ENCODE results near the gene RTTN.

GRCh38 chr18:69954719-69955480 is 250.6 kb downstream of the RTTN start:
- TF ChIP-seq REST (IDR thresholded peaks at IDR 0.05; ENCODE audit: insufficient read depth in 1 of 2, low read depth in 2 of 2, low read length in 2 of 2) (no peak), TAF1 (IDR thresholded peaks at IDR 0.05; ENCODE audit: borderline replicate concordance, insufficient read depth, low read length) (no peak), POLR2AphosphoS5 (IDR thresholded peaks at IDR 0.05; ENCODE audit: low read depth, low read length) (no peak), FOXP2 (optimal IDR thresholded peaks at IDR 0.05; ENCODE audit: borderline replicate concordance, extremely low read depth, extremely low read length, insufficient read depth) (no peak), SIN3A (IDR thresholded peaks at IDR 0.05; ENCODE audit: borderline replicate concordance, insufficient read depth, low read length) (no peak)

Measured in PFSK-1 (cell line).